Measurements from ENCODE around the gene DR1. TPM values are rescaled to one million over a fixed set of nuclear protein-coding genes. Genes with fewer than 3 reads are reported as not detected.

Gene DR1
- total RNA-seq (2012; rRNA removed) (39.4 and 46.9 TPM in 2 replicates), polyA plus RNA-seq (2012; rRNA removed) (21.1 and 27.1 TPM in 2 replicates), Bru-seq, nascent RNA (percentile 90 among the genes with signal in this experiment), BruChase-seq, experiment 1, labeled RNA remaining after a 6-hour chase (percentile 94 among the genes with signal in this experiment), BruChase-seq, experiment 2, labeled RNA remaining after a 2-hour chase (percentile 95 among the genes with signal in this experiment)
- polyA plus RNA-seq (2012; cell fraction: cytosol; rRNA removed): 4.8 and 5.7 TPM in 2 replicates
- 2.5 and 7.6 TPM in 2 replicates for polyA plus RNA-seq (2012; cell fraction: nucleus; rRNA removed; ENCODE audit: low replicate concordance)
- long read RNA-seq, full-length matches to known transcripts: 115 of 125 reads
- long read RNA-seq, partial matches to known transcripts: 5 of 125 reads
- long read RNA-seq, other reads (novel, unspliced or antisense): 5 of 125 reads

GRCh38 chr1:93345633-93346420 is at the start of gene DR1:
TSS of gene DR1 (plus strand) at chr1:93345907. CDS start at chr1:93346646, 739 bp downstream.
- H2AFZ ChIP-seq (replicated peaks; ENCODE audit: low read length, poor library complexity): peak within 1 kb of the TSS; percentile 90
- peak within 1 kb of the TSS; percentile 81 for H4K5ac ChIP-seq (ENCODE audit: low read depth, low read length)
- peak within 1 kb of the TSS; percentile 91 for H3K9ac ChIP-seq (ENCODE audit: low read depth, low read length)
- H2BK20ac ChIP-seq (ENCODE audit: low read depth, low read length): peak within 1 kb of the TSS; percentile 17; the same call in 1 of the 2 replicates
- peak within 1 kb of the TSS; percentile 85 for H3K18ac ChIP-seq (ENCODE audit: low read depth, low read length)
- peak within 1 kb of the TSS; percentile 80 for H2BK120ac ChIP-seq (ENCODE audit: low read depth, low read length)
- dilution Hi-C loops (cut with HindIII; ENCODE audit: low sequenced_read_pairs, unreplicated experiment) (no loop called here), in situ Hi-C loops (cut with MboI; ENCODE audit: low sequenced_read_pairs) (no loop called here), intact Hi-C loops (cut with micrococcal nuclease) (loop anchor here (5.0 kb wide), 1 partner anchor 501 kb away; no protein-coding TSS in a partner anchor)
- H3K14ac ChIP-seq (replicated peaks; ENCODE audit: low read depth, low read length): peak within 1 kb of the TSS; percentile 98
- CTCF ChIA-PET: interaction anchor here (0.6 kb wide), 1 partner anchor 990 kb away, joined by 3 read pairs; no protein-coding TSS in a partner anchor
- WGBS, 2 experiments (ENCODE audit: extremely low coverage in 2 of 2, insufficient read length in 1 of 2): 0% methylated on average over 59 of the region's 80 CpGs; no CpG with 5 or more reads in 1 of the 2 experiments
- H3K9me3 ChIP-seq (ENCODE audit: control insufficient read depth, insufficient read depth, low read length): no peaks in the 10 kb centered on the region
- peak within 1 kb of the TSS; percentile 98 for H3K4ac ChIP-seq (ENCODE audit: low read depth, low read length)
- H4K20me1 ChIP-seq (ENCODE audit: insufficient read depth, low read length): peaks cover 29% of the 10 kb centered on the region; the same call in 1 of the 2 replicates
- peak within 1 kb of the TSS; percentile 82 for H3K4me2 ChIP-seq (ENCODE audit: low read depth, low read length)
- H3K36me3 ChIP-seq (ENCODE audit: control insufficient read depth, insufficient read depth, low read length): no peaks in the 10 kb centered on the region
- peak within 1 kb of the TSS; percentile 97 for H2AK9ac ChIP-seq (replicated peaks; ENCODE audit: low read depth, low read length, poor library complexity)
- peak within 1 kb of the TSS; percentile 95 to 97 for H4K8ac ChIP-seq (ENCODE audit: low read depth in 2 of 2, low read length in 2 of 2)
- H3K27me3 ChIP-seq (ENCODE audit: control insufficient read depth, insufficient read depth, low read length): no peaks in the 10 kb centered on the region
- H3K23ac ChIP-seq (ENCODE audit: low read depth, low read length): peak within 1 kb of the TSS; percentile 96
- ATAC-seq (ENCODE audit: low read depth) (peak; percentile 90), DNase-seq (peak; percentile 95)
- H4K91ac ChIP-seq (ENCODE audit: insufficient read depth, low read depth, low read length): peak within 1 kb of the TSS; percentile 96
- H3K79me1 ChIP-seq (ENCODE audit: low read depth in 1 of 2, low read length in 2 of 2): peaks cover 14 to 39% of the 10 kb centered on the region in 2 experiments
- H3K56ac ChIP-seq (ENCODE audit: extremely low read depth, insufficient read depth, low read length): peak within 1 kb of the TSS; percentile 99
- peaks cover 3% of the 10 kb centered on the region; the same call in 1 of the 2 replicates for H3K9me1 ChIP-seq (ENCODE audit: insufficient read depth, low read length)
- peak within 1 kb of the TSS; percentile 93 for H2AK5ac ChIP-seq (ENCODE audit: low read depth, low read length)
- TSS peak; percentile 82 for BruUV-seq (replicated peaks)
- H2BK15ac ChIP-seq (ENCODE audit: low read depth, low read length): peak within 1 kb of the TSS; percentile 64; the same call in 2 of the 3 replicates
- H3K4me1 ChIP-seq (ENCODE audit: control insufficient read depth, insufficient read depth, low read length): peaks cover 3% of the 10 kb centered on the region; the same call in 1 of the 2 replicates
- H3K27ac ChIP-seq (ENCODE audit: insufficient read depth, low read length): peak within 1 kb of the TSS; percentile 93
- peak within 1 kb of the TSS; percentile 94 for H2BK5ac ChIP-seq (ENCODE audit: low read depth, low read length, poor library complexity, severe bottlenecking)
- H3K4me3 ChIP-seq (ENCODE audit: insufficient read depth, low read depth, low read length): peak within 1 kb of the TSS; percentile 83
- POLR2A ChIA-PET (ENCODE audit: unreplicated experiment): interaction anchor here (0.6 to 1.4 kb wide), 6 partner anchors 13 to 666 kb away, joined by 3 to 10 read pairs (median 4); no protein-coding TSS in a partner anchor
- TF ChIP-seq ELK1 (IDR thresholded peaks at IDR 0.05; ENCODE audit: borderline replicate concordance, low read depth, low read length) (peak; percentile 45; the same call in 1 of the 2 replicates), POLR2A (IDR thresholded peaks at IDR 0.05; ENCODE audit: low read depth, low read length) (peak; percentile 91), FOS (IDR thresholded peaks at IDR 0.05; ENCODE audit: low read depth, low read length) (no peak), USF2 (IDR thresholded peaks at IDR 0.05; ENCODE audit: low read depth, low read length) (no peak), MXI1 (IDR thresholded peaks at IDR 0.05; ENCODE audit: borderline replicate concordance, low read depth, low read length) (peak; percentile 81; the same call in 1 of the 2 replicates), RCOR1 (IDR thresholded peaks at IDR 0.05; ENCODE audit: insufficient replicate concordance, low read length) (peak; percentile 64), MAFK (IDR thresholded peaks at IDR 0.05; ENCODE audit: low read depth, low read length) (no peak), NFE2L2 (IDR thresholded peaks at IDR 0.05; ENCODE audit: low read depth, low read length) (no peak), CHD1 (IDR thresholded peaks at IDR 0.05; ENCODE audit: low read depth, low read length) (no peak), RFX5 (IDR thresholded peaks at IDR 0.05; ENCODE audit: low read depth, low read length) (no peak), RAD21 (IDR thresholded peaks at IDR 0.05; ENCODE audit: low read length) (no peak), CEBPB (IDR thresholded peaks at IDR 0.05; ENCODE audit: low read depth, low read length) (no peak), MAZ (IDR thresholded peaks at IDR 0.05; ENCODE audit: borderline replicate concordance, low read depth, low read length) (peak; percentile 97), BHLHE40 (IDR thresholded peaks at IDR 0.05; ENCODE audit: low read depth, low read length) (peak; percentile 42; the same call in 1 of the 2 replicates)
